Measurements from ENCODE around the gene MAP6. TPM values are rescaled to one million over a fixed set of nuclear protein-coding genes. Genes with fewer than 3 reads are reported as not detected.

Gene MAP6
- total RNA-seq, 1 experiment from 2014 or later: not detected

DNA sequence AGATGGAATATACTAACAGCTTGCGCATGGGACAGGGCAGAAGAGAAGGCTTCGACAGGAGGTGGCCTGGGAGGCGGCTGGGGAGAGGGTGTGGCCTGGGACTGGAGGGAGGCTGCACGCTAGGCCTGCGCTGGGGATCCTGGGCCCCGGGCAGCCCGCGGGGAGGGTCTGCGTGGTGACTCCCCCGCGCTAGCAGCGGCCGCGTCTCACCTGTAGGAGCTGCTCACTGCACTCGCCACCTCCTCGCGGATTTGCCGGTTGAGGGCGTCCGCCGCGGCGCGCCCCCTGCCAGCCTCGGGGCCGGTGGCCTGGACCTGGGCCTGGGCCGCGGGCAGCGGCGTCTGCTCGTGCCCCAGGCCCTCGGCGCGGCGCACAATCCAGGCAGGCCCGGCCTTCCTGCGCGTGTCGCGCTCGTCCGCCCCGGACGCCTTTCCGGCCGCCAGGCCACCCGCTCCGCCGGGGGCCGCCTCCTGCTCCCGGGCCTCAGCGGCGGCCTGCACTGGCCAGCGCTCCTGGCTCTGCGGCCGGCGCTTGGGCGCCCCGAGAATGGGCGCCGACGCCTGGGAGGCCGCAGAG, 1.5 kb downstream of the MAP6 start:
- Histone ChIP-seq H3K9me2 (ENCODE audit: insufficient read depth) (no peaks in the 10 kb centered on the region), H3K4me1 (ENCODE audit: control insufficient read depth in 1 of 2, insufficient read depth in 2 of 2, low read length in 2 of 2) (0 out of 4 replicates have a peak, but pooled peaks cover 0 to 3% of the 10 kb centered on the region in 2 experiments), H3K9me3 (ENCODE audit: control insufficient read depth in 1 of 2, insufficient read depth in 1 of 2, low read depth in 1 of 2, low read length in 2 of 2) (no peaks in the 10 kb centered on the region), H3K27ac (ENCODE audit: low read depth, low read length) (no peak overlapping the region), H3K4me3 (replicated peaks in 1 of 2; ENCODE audit: low read depth in 1 of 2, low read length in 2 of 2) (no peak overlapping the region), H3K79me2 (ENCODE audit: insufficient read depth, low read length) (no peaks in the 10 kb centered on the region), H3K4me2 (ENCODE audit: low read length) (no peak overlapping the region), H2AFZ (ENCODE audit: low read depth, low read length, poor library complexity, severe bottlenecking) (no peak overlapping the region), H3K36me3 (ENCODE audit: control insufficient read depth in 1 of 2, insufficient read depth in 2 of 2, low read length in 2 of 2) (no peaks in the 10 kb centered on the region), H3K27me3 (ENCODE audit: insufficient read depth, low read length) (no peaks in the 10 kb centered on the region), H3K9ac (ENCODE audit: low read length) (no peak overlapping the region), H4K20me1 (ENCODE audit: insufficient read depth) (no peaks in the 10 kb centered on the region)
- no peak for TF ChIP-seq ZFX (IDR thresholded peaks at IDR 0.05)
- ChIA-PET POLR2A (no interaction called here), CTCF (no interaction called here), RAD21 (ENCODE audit: low non-redundant PET in 1 of 2, low total read pairs in 2 of 2, uncharacterized antibody in 2 of 2, unreplicated experiment in 2 of 2) (no interaction called here)
- ATAC-seq (no peak), DNase-seq (ENCODE audit: low read depth, low spot score) (no peak)
- no TSS peak for BruUV-seq (replicated peaks)
- intact Hi-C loops (cut with micrococcal nuclease): no loop called here

- Histone ChIP-seq H4K20me1 (ENCODE audit: insufficient read depth) (no peaks in the 10 kb centered on the region), H3K9me2 (ENCODE audit: insufficient read depth) (no peaks in the 10 kb centered on the region), H3K79me2 (ENCODE audit: insufficient read depth, low read length) (no peaks in the 10 kb centered on the region), H3K9ac (ENCODE audit: low read length) (no peak overlapping the region), H3K27me3 (ENCODE audit: insufficient read depth, low read length) (no peaks in the 10 kb centered on the region), H3K27ac (ENCODE audit: low read depth, low read length) (no peak overlapping the region), H3K9me3 (ENCODE audit: control insufficient read depth in 1 of 2, insufficient read depth in 1 of 2, low read depth in 1 of 2, low read length in 2 of 2) (no peaks in the 10 kb centered on the region), H3K4me1 (ENCODE audit: control insufficient read depth in 1 of 2, insufficient read depth in 2 of 2, low read length in 2 of 2) (0 out of 4 replicates have a peak, but pooled peaks cover 0 to 3% of the 10 kb centered on the region in 2 experiments), H3K4me2 (ENCODE audit: low read length) (no peak overlapping the region), H3K36me3 (ENCODE audit: control insufficient read depth in 1 of 2, insufficient read depth in 2 of 2, low read length in 2 of 2) (no peaks in the 10 kb centered on the region), H2AFZ (ENCODE audit: low read depth, low read length, poor library complexity, severe bottlenecking) (no peak overlapping the region), H3K4me3 (replicated peaks in 1 of 2; ENCODE audit: low read depth in 1 of 2, low read length in 2 of 2) (no peak overlapping the region)
- CTCF ChIA-PET: no interaction called here
- no TSS peak for BruUV-seq (replicated peaks)
- ATAC-seq: no peak
- RAD21 ChIA-PET (ENCODE audit: low non-redundant PET in 1 of 2, low total read pairs in 2 of 2, uncharacterized antibody in 2 of 2, unreplicated experiment in 2 of 2): no interaction called here
- POLR2A ChIA-PET: no interaction called here
- intact Hi-C loops (cut with micrococcal nuclease): no loop called here
- no peak for DNase-seq (ENCODE audit: low read depth, low spot score)
- TF ChIP-seq SRF (IDR thresholded peaks at IDR 0.05; ENCODE audit: low read depth) (no peak), ZBTB33 (IDR thresholded peaks at IDR 0.05; ENCODE audit: extremely low read depth, insufficient replicate concordance, low read length) (no peak), FOSL1 (IDR thresholded peaks at IDR 0.05; ENCODE audit: low read depth) (no peak), ELF1 (IDR thresholded peaks at IDR 0.05; ENCODE audit: borderline replicate concordance, low read depth) (no peak), REST (IDR thresholded peaks at IDR 0.05; ENCODE audit: low read depth) (no peak), CEBPB (IDR thresholded peaks at IDR 0.05; ENCODE audit: low read depth) (no peak), POLR2A (IDR thresholded peaks at IDR 0.05; ENCODE audit: borderline replicate concordance, extremely low read depth, insufficient read depth, insufficient read length) (no peak), POLR2AphosphoS5 (IDR thresholded peaks at IDR 0.05; ENCODE audit: low read depth, low read length) (no peak), ZFX (IDR thresholded peaks at IDR 0.05) (no peak), EZH2 (IDR thresholded peaks at IDR 0.05) (no peak), EGR1 (IDR thresholded peaks at IDR 0.05; ENCODE audit: low read depth) (no peak), MAX (IDR thresholded peaks at IDR 0.05) (no peak), CBX3 (IDR thresholded peaks at IDR 0.05; ENCODE audit: low read depth) (no peak), JUND (IDR thresholded peaks at IDR 0.05) (no peak), YY1 (IDR thresholded peaks at IDR 0.05; ENCODE audit: extremely low read depth, insufficient replicate concordance, low read depth, low read length) (no peak), EZH2phosphoT487 (IDR thresholded peaks at IDR 0.05; ENCODE audit: borderline replicate concordance) (no peak), RAD21 (IDR thresholded peaks at IDR 0.05; ENCODE audit: low read depth) (no peak)
Observed at GRCh38 chr11:75665990-75666389, 2.8 kb downstream of the MAP6 start.
